Right atrium auricular region (tissue), 2 donors: ENCODE measurements around the gene CCHCR1. TPM values are rescaled to one million over a fixed set of nuclear protein-coding genes. Genes with fewer than 3 reads are reported as not detected.

Experiments used
- DNase-seq: peaks from one replicate; pipeline ENCODE4 v3.0.0-alpha.2; 2019; ENCODE audit warnings: low spot score
- H3K27ac ChIP-seq, 2 donors: fragments of 200-600 bp; sonication (generic); 1 replicate in 1 of 2; 2 replicates in 1 of 2; pipeline ENCODE4 v1.5.1; 2016 to 2019
- H3K27me3 ChIP-seq, 2 donors: fragments of 200-600 bp; sonication (generic); one replicate each; pipeline versions ENCODE4 v1.5.1 to v1.6.0; 2017 to 2019
- H3K36me3 ChIP-seq: fragments of 200-600 bp; sonication (generic); one replicate; pipeline ENCODE4 v1.5.1; 2016
- H3K4me1 ChIP-seq, 2 donors: fragments of 200-600 bp; sonication (generic); one replicate each; pipeline versions ENCODE4 v1.5.1 to v1.6.0; 2017 to 2019
- H3K4me3 ChIP-seq, 2 donors: fragments of 200-600 bp; sonication (generic); 1 replicate in 1 of 2; 2 replicates in 1 of 2; pipeline ENCODE4 v1.5.1; 2017 to 2019; ENCODE audit warnings: mild to moderate bottlenecking in 1 of 2, moderate library complexity in 1 of 2
- H3K9me3 ChIP-seq, 2 donors: fragments of 200-600 bp; sonication (generic); one replicate each; pipeline ENCODE4 v1.5.1; 2019
- total RNA-seq, 2 donors: library from RNA; depleted of rRNA; stranded (reverse); fragments of >200 nt; gene quantifications; one replicate each; pipeline ENCODE4 v1.1.0, GENCODE V29; 2016
- TF ChIP-seq, protein P1 (sequence below), 2 donors: fragments of 200-600 bp; sonication (generic); IDR thresholded peaks; one replicate each; pipeline ENCODE4 v1.5.1; 2019; ENCODE audit warnings: antibody characterized with exemption in 2 of 2

CCHCR1 gene
- total RNA-seq, 2 donors from 2014 or later: 7.6 to 9.1 TPM

DNA sequence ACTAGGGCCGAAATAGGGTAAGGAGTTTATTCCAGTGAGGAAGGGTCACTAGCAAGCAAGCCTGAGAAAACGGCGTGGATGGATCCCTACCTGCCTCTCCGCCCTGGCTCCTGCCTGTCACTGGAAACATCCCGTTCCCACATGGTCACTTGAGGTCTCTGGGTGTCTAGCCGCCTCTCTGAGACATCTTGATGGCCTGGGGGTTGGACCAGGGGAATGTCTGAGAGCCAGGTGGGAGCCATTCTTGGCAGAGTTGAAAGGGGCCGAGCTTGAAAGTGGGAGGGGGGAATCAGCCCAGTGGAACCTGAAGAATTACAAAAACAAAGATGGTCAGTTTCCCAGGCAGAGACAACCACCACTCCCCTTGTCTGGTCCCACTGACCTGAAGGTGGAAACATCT lies 961 bp downstream of the CCHCR1 start:
- Histone ChIP-seq H3K36me3 (peaks cover 15% of the 10 kb centered on the region), H3K4me3 (no peak overlapping the region), H3K27ac (no peak overlapping the region), H3K9me3 (no peaks in the 10 kb centered on the region), H3K27me3 (no peaks in the 10 kb centered on the region), H3K4me1 (peaks cover 0 to 20% of the 10 kb centered on the region in 2 donors)
- DNase-seq: no peak
- TF ChIP-seq, protein P1, sequence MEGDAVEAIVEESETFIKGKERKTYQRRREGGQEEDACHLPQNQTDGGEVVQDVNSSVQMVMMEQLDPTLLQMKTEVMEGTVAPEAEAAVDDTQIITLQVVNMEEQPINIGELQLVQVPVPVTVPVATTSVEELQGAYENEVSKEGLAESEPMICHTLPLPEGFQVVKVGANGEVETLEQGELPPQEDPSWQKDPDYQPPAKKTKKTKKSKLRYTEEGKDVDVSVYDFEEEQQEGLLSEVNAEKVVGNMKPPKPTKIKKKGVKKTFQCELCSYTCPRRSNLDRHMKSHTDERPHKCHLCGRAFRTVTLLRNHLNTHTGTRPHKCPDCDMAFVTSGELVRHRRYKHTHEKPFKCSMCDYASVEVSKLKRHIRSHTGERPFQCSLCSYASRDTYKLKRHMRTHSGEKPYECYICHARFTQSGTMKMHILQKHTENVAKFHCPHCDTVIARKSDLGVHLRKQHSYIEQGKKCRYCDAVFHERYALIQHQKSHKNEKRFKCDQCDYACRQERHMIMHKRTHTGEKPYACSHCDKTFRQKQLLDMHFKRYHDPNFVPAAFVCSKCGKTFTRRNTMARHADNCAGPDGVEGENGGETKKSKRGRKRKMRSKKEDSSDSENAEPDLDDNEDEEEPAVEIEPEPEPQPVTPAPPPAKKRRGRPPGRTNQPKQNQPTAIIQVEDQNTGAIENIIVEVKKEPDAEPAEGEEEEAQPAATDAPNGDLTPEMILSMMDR (IDR thresholded peaks at IDR 0.05): no peak

DNA sequence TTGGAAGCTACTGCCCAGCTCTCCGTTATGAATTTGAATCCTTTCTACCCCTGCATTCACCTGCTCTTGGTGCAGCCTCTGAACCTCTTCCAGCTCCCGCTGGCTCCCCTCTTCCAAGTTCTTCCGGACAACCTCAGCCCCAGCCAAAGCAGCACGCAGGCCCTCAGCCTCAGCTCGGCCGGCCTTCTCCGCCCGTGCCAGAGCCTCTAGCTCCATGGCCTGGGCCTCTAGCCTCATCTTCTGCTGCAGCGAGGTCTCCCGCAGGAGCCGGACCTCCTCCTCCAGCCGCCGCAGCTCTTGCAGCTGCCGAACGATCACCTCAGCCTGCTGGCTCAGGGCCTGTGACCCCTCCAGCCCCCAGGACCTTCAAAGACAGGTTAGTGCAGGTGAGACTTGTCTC lies 3.2 kb downstream of the CCHCR1 start:
- Histone ChIP-seq H3K27me3 (no peaks in the 10 kb centered on the region), H3K4me1 (peaks cover 0 to 18% of the 10 kb centered on the region in 2 donors), H3K27ac (no peak overlapping the region), H3K36me3 (peaks cover 25% of the 10 kb centered on the region), H3K4me3 (no peak overlapping the region), H3K9me3 (no peaks in the 10 kb centered on the region)
- no peak for DNase-seq
- TF ChIP-seq, protein P1 (IDR thresholded peaks at IDR 0.05): no peak

DNA sequence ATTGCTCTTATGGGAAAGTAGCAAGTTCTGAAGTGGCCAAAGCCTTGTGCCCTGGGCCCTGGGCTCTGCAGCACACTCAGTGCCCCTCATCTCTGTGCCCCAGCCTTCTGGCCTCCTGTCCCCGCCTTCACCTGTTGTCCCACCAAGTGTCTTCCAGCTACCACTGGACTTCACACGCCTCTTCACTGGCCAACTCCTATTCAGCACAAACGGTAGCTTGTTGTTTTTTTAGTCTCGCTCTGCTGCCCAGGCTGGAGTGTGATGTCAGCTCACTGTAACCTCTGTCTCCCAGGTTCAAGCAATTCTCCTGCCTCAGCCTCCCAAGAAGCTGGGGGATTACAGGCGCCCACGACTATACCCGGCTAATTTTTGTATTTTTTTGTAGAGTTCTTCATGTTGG lies 4.8 kb downstream of the CCHCR1 start:
- no peaks in the 10 kb centered on the region for H3K9me3 ChIP-seq
- no peak overlapping the region for H3K4me3 ChIP-seq
- H3K4me1 ChIP-seq: peaks cover 0 to 10% of the 10 kb centered on the region in 2 donors
- H3K36me3 ChIP-seq: peaks cover 25% of the 10 kb centered on the region
- no peak for DNase-seq
- H3K27ac ChIP-seq: no peak overlapping the region
- no peaks in the 10 kb centered on the region for H3K27me3 ChIP-seq
- TF ChIP-seq, protein P1 (IDR thresholded peaks at IDR 0.05): no peak

DNA sequence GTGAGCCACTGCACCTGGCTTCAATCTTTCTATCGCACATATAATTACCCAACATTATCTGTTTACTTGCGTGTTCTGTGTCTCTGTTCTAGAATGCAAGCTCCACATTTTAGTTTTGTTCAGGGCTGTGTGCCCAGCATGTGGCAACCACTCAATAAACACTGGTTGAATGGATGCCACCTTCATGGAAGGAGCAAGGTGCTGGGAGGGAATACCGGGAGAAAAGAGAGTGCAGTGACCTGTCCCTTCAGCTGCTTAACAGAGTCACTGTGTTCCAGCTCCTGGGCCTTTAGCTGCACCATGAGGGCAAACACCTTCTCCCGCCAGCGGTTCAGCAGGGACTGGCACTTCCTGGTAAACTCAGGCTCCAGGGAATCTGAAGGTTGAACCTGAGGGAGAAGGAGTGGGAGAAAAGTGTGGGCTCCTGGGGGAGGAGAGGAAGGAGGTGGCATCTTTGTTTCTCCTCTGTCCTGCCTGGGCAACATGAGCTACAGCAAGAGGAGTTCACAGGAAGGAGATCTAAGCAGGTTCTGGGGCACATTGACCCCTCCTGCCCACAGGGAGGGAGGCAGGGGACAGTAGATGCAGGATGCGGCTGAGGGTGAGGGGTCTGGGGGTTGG lies 7.7 kb downstream of the CCHCR1 start:
- no peak for DNase-seq
- Histone ChIP-seq H3K4me1 (no peaks in the 10 kb centered on the region), H3K27ac (no peak overlapping the region), H3K9me3 (no peaks in the 10 kb centered on the region), H3K27me3 (no peaks in the 10 kb centered on the region), H3K4me3 (no peak overlapping the region), H3K36me3 (peaks cover 25% of the 10 kb centered on the region)
- TF ChIP-seq, protein P1 (IDR thresholded peaks at IDR 0.05): no peak

GRCh38 chr6:31145386-31145785 lies 12.2 kb downstream of the CCHCR1 start:
- no peaks in the 10 kb centered on the region for H3K9me3 ChIP-seq
- H3K27me3 ChIP-seq: no peaks in the 10 kb centered on the region
- TF ChIP-seq, protein P1 (IDR thresholded peaks at IDR 0.05): no peak
- H3K36me3 ChIP-seq: peaks cover 15% of the 10 kb centered on the region
- H3K4me3 ChIP-seq: no peak overlapping the region
- DNase-seq: no peak
- H3K27ac ChIP-seq: no peak overlapping the region
- peaks cover 0 to 13% of the 10 kb centered on the region in 2 donors for H3K4me1 ChIP-seq

- no peaks in the 10 kb centered on the region for H3K9me3 ChIP-seq
- no peak overlapping the region for H3K4me3 ChIP-seq
- H3K36me3 ChIP-seq: peaks cover 11% of the 10 kb centered on the region
- no peaks in the 10 kb centered on the region for H3K27me3 ChIP-seq
- peaks cover 0 to 13% of the 10 kb centered on the region in 2 donors for H3K4me1 ChIP-seq
- H3K27ac ChIP-seq: no peak overlapping the region
- no peak for DNase-seq
- TF ChIP-seq, protein P1 (IDR thresholded peaks at IDR 0.05): no peak
These were observed 12.6 kb downstream of the CCHCR1 start for GRCh38 chr6:31144970-31145340.
